GM21619 (cell line): ENCODE data around the gene SPAG9.
"Not testable (repeated sequence)": the region's sequence is repeated elsewhere in the genome, so short reads cannot be mapped to it uniquely, and the experiment has no call there.

Source experiments
- ATAC-seq: cut with Tn5 transposase; IDR thresholded peaks from one replicate; pipeline ENCODE4 v1.9.1; 2021; ENCODE audit not compliant: unreplicated experiment

SPAG9 gene

DNA sequence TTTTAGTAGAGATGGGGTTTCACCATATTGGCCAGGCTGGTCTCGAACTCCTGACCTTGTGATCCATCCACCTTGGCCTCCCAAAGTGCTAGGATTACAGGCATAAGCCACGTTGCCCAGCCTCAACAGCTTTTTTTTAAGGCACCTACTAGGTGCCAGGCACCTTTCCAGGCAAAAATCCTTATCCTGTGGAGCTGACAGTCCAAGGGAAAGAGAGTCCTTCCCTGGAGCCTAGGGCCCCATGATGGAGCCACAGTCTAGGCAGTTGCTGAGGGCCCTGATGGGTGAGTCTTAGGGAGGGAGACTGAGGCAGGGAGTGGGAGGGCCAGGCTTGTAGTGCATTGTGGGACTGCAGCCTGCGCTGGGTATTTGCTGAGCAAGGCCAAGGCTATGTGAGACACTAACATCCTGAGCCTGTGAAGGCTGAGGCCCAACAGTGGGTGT lies 174.9 kb downstream of the SPAG9 start:
- ATAC-seq = no peak

DNA sequence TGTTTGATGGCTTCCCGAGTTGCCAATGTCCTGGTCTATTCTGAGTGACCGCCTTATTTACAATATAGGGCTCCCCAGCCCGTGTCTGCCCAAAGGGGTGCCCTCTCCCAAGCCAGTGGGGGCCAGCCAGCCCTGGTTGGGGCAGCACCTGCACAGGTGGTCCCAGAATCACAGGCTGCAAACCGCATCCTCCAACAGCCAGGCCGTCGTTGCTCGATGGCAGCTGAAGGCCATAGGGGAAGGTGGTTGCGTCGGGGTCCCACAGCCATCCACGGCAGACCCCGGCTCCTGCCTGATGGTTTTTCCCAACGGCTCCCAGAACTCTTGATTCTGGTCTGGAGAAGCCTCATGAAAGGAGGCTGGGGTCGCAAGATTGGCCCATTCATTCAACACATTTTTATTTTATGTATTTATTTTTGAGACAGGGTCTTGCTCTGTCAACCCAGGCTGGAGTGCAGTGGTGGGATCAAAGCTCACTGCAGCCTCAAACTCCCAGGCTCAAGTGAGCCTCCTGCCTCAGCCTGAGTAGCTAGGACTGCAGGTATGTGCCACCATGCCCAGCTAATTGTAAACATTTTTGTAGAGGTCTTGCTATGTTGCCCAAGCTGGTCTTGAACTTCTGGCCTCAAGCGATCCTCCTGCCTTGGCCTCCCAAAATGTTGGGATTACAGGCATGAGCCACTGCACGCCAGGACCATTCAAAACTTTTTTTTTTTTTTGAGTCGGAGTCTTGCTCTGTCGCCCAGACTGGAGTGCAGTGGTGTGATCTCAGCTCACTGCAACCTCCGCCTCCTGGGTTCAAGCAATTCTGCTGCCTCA lies 175.6 kb downstream of the SPAG9 start:
- no peak for ATAC-seq

DNA sequence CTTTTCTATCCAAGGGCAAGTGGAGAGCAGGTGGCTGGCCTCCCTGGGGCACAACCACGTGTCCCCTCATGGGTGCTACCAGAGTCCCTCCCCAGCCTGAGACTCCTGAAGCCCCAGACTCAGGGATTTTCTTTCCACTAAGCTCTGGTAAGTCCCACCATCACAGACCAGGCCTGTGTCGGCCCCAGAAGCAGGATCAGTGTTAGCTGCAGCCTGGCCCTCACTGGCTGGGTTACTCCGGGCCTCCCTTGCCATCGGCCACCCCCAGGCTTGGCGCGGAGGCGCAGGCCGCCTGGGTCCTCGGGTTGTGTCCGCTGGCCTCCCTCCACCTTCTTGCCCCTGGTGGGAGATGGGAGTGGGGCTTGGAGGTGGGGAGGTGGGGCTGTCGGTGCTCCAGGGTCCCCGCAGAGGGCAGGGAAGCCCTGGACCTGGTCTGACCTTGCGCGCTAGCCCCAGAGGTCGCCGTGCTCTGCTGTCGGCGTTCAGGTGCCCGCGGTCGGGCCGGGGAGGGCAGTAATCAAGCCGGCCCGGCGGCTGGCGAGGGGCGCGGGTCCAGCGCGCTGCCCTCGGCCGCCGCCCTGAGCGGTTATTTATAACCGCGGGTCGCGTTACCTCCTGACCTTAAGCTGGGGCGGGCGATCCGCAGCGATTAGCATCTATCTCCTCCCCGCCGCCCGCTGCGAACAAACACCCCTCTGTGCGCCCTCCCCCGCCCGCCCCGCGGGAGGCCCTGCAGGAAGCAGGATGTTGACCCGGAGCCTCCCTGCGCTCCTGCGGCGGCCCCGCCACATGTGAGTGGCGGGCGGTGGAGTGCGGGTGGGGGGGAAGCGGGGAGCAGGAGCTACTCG lies 176.4 kb downstream of the SPAG9 start:
- no peak for ATAC-seq

DNA sequence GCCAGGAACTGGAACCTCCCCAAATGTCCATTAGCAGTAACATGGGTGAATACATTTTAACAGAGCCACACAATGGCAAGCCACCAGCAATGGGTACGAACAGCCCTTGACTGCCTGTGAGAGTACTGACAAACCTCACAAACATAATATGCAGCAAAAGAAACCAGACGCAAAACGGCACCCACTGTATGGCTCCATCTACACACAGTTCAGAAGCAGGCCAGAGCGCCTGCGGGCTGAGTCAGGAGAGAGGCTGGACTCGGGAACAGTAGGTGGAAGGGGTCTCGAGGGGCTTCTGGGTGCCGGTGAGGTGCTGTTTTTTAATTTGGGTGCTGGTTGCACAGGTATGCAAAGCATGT lies 177.1 kb downstream of the SPAG9 start:
- ATAC-seq = no peak

DNA sequence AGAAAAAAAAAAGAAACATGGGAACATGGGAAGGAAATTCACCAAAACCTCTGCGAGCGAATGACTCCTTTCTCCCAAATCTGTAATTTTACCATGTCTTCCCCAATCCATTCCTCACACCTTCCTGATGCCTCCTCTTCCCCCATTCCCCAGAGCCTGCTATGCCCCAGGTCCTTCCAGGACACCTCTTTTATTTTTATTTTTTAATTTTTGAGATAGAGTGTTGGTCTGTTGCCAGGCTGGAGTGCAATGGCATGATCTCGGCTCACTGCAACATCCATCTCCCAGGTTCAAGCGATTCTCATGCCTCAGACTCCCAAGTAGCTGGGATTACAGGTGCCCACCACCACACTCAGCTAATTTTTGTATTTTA lies 179.0 kb downstream of the SPAG9 start:
- not testable (repeated sequence) for ATAC-seq

DNA sequence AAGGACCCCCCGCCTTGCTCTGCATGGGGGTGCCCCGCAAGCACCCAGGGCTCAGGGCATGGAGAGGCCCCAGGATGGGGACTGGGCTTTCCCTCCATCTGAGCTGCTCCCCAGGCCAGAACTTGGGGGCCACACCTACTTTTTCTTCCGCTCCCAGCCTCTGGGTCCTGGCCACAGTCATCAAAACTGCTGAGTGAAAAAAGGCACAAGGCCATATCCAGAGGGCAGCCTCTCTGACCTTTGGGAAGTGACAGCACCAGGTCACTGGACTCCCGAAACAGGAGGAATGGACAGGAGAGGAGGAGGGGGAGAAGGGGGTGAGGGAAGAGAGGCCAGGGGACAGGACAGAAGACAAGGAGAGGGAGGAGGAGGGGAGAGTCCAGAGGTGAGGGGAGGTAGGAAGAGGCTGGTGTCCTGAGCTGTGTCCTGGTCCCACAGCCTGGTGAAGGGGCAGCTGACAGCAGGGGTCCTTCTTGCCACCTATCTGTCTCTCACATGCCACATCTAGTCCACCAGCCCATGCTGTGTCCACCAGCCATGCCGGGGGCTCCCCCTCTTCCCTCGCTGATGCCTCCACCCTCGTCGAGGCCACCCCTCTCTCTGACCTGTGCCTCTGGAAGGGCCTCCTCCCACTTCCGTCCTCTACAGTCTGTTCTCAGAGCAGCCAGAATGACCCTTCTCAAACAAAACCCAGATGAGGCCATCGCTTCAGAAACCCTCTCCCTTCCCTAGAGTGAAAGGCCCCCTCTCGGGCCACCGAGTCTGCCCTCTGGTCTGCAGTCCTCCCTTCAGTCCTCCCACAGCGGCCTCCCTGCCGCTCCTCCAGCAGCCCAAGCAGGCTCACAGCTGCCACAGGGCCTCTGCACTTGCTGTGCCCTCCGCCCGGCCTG lies 180.6 kb downstream of the SPAG9 start:
- ATAC-seq = no peak

DNA sequence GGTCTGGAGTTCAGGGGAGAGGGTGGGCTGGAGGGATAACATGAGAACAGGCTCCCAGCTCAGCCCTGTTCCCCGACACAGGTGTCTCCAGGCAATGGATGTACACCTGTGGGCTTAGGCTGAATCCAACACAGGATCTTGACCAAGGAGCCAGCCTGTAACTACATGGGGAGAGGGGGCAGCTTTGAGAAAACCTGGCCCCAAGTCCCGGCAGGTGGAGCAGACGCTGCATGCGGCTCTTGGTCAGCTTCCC lies 181.2 kb downstream of the SPAG9 start:
- no peak for ATAC-seq

DNA sequence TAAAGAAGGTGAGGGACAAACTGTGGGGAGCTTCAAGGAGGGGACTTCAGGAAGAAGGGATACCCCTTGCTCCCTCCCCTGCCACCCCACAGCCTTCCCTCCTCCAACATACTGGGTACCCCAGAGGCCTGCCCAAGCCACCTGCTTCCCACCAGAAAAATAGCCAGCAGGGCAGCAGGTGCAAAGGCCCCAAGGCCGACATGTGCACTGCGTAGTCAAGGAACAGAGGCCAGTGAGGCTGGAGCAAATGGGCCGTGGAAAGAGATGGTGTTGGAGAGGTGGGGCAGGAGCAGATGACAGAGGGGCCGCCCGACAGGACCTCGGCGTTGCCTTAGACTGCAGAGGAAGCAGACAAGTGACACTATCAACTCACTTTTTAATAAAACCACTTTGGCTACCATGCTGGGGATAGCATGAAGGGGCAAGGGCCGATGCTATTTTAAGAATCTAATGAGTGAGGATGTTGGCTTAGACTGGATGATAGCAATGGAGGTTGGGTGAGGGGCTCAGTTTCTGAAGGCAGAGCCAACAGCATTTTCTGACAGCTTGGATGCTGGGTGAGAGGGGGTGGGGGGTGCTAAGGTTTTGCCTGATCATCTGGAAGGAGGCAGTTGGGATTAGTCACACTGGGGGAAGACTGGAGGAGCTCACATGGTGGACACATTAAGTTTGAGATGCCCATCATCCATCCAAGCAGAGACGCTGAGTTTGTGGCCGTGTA lies 181.7 kb downstream of the SPAG9 start:
- no peak for ATAC-seq

DNA sequence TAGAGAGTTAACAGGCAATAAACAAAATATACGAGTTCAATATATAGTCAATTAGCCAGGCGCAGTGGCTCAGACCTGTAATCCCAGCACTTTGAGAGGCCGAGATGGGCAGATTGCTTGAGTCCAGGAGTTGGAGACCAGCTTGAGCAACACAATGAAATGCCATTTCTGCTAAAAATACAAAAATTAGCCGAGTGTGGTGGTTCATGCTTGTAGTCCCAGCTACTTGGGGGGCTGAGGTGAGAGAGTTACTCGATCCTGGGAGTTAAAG lies 184.7 kb downstream of the SPAG9 start:
- no peak for ATAC-seq

DNA sequence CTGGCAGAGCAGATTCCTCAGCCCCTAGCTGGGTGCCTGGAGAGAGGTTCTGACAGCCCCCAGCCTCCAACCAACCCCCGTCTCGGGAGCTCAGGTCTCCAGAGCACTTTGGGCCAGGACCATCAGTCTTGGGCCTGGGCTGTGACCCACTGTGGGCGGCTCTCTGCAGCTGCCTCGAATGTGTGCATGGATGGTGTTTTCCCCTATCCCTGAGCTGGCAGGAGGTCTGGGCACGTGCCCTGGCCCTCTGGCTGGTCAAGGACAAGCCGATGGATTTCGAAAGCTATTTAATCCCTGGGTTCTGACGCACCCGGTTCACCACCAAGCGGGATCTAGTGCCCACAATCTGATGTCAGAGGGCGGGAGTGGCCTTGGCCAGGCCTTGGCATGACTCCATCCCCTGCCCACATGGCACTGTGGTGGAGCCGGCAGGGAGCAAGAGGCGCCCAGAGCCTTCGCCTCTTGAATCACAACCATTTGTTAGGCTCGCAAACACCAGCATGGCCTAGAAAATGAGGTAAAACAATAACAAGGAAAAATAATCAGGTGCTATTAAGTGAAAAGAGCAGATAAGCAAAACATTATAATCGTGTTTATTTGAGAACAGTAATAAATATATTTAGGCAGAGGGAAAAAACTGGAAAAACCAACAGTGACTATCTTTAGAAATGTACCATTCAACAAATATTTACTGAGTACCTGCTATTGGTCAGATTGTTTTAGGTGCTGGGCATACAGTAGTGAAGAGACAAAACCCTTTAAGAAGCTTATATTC lies 185.3 kb downstream of the SPAG9 start:
- no peak for ATAC-seq

DNA sequence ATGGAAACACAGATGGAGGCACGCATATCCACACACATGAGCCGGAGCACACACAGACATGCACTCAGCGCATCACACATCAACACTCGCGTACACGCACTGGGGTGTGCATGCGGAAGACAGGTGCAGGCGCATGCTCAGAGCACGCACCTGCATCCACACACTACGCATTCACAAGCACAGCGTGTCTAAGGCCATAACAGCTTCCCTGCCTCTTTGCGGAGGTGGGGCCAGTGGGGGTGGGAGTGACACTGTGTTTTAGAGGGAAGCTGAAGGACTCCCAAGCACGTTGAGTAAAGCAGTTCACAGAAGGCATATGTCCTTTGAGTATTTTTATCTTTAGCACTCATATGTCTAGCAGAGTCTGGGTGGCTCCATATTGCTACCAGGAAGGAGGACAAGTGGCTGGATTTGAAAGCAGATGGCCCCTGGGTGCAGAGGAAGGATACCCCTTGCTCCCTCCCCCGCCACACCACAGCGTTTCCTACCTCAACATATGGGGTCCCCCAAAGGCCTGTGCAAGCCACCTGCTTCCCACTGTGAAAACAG lies 185.9 kb downstream of the SPAG9 start:
- ATAC-seq = no peak

DNA sequence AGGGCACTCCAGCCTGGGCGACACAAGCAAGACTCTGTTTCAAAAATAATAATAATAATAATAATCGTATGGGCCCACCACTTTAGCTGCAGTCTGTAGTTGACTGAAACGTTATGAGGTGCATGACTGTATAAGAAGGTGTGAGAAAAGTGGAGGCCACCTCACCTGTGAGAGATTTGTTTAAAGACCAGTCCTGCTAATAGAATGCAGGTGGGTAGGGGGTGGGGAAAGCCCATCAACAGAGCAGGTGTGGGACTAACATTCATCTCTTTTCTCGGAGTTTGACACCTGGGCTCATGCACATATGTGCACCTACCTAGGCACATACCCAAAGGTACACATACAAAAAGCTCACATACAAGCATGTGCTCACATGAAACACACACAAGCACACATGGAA lies 186.5 kb downstream of the SPAG9 start:
- no peak for ATAC-seq

DNA sequence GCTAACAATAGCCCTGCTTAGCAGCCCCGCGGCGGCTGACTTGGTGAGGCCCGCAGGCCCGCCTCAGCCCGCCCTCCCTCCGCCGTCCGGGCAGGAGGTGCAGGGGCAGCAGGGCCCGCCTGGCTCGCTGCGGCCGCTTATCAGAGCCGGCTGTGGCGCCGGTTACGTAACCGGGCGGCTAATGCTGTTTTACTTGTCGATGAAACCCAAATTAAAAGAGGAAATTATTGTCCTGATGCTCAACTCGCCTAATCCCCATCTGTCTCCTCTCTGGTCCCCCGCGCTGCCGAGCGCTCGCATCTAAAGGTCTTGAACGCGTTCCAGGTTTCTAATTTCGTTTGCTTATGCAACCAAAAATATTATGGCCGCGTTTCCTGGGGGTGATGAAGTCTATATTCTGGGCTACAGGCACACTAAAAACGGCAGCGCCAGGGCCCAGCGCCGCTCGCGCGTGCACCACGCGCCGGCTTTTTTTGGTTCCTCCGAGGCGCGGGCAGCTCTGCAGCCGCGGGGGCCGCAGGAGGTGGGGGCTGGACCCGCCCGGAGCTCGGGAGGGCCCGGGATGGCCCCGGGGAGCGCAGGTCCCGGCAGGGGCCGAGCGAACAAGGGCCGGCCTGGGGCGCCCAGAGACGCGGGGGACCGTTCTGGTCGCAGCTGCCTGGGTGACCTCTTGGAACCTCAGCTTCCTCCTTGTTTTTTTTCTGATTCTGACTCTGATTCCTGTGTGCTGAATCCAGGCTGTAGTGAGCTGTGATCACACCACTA lies 189.3 kb downstream of the SPAG9 start:
- ATAC-seq = peak; percentile 60

DNA sequence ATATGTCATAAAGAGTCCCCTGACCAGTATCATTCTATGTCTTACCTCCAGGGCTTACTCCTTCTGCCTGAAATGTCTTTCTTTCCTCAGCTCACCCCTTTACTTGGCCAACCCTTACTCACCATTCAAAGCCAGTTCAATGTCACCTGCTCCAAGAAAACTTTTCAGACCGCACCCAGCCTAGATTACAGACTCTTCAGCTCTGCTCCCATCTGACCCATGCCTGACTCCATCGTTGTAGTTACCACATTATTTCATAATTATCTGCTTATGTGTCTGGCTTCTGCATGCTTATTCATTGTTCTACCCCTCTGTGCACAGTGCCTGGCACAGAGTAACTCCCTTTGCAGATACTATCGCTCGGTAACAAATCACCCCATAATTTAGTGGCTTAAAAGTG lies 192.0 kb downstream of the SPAG9 start:
- ATAC-seq = no peak

DNA sequence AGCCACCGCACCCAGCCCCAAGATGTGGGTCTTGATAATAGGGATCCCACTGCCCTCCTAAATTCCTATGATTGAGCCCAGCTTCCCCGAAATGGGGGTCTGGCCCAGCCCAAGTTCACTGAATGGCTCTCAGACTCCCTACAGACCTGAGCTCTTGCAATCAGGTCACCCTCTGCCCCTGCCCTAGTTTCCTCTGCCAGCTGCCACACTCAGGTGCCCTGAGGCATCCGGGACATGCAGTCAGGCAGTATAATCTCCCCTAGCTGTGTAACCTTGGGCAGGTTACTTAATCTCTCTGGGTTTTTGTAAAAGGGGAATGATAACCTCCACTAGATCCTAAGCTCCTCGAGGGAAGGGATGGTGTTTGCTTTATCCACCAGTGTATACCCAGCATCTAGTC lies 193.4 kb downstream of the SPAG9 start:
- no peak for ATAC-seq

DNA sequence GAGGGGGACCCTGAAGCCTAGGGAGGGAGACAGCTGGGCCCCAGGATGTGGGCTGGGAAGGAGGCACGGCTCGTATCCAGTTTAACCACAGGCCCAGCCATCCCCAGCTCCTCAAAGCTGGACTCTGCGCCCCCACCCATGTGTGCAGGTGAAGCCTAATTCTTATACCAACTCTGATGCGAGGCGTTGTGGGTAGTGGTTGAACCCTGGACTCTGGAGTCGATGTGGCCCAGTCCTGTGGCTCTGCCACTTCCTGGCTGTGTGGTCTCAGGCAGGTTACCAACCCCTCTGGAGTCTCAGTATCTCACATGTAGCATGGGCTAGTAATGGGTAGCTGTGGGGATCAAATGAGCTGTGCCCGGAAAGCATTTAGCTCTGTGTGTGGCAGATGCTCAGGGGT lies 194.1 kb downstream of the SPAG9 start:
- no peak for ATAC-seq

DNA sequence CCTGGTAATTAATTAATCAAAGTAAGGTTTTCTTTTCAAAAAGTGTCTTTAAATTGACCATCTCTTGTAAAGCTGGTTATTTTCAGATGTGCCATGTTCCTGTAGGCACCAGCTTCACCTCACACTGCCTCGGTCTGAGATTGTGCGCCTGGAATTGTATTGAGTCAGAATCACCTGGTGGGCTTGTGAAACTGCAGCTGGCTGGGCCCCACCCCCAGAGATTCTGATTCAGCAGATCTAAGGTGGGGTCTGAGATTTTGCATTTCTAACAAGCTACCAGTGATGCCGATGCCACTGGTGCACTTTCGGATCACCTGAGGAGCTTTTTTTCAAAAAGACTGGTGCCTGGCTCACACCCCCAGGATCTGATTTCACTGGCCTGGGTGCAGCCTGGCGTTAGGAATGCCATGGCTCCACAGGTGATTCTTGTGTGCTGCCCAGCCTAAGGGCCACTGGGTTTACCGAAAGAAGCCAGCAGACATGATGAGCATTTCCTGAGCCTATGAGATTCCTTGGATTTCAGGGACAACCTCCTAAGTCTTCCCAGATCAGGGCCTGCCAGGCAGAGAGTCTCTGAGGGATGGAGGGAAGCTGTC lies 195.3 kb downstream of the SPAG9 start:
- ATAC-seq = no peak

DNA sequence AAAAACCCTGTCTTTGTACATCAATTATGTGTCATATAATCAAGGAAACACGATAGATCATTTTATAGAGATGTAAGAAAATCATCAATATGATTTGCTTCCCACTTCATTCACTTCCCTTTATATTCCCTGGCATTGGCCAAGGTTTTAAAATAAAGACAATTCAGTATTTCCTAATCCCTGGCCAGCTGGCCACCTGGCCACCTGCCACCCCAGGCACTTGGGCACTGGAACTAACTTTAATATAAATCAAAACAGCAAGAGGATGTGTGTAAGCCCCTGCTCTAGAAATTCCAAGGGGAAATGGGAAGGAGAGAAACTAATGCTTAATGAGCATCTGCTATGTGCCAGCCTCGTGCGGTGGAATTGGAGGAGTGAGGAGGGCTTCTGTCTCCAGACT lies 195.9 kb downstream of the SPAG9 start:
- no peak for ATAC-seq

DNA sequence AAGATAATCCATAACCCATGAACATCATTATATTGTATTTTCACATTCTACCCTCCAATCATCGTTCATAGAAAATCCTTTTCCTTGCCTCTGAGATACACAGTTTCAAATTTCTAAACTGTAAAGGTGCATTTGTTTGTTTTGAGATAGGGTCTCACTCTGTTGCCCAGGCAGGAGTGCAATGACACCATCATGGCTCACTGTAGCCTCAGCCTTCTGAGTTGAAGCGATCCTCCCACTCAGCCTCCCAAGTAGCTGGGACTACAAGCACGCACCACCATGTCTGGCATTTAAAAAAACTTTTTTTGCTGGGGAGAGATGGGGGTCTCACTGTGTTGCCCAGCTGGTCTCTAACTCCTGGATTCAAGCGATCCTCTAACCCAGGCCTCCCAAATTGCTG lies 196.4 kb downstream of the SPAG9 start:
- ATAC-seq = no peak
